NCI-H146 treated with DMSO at 0.1 percent for 48 hours (cell line): ENCODE data around the gene TXNDC11.

Source experiments
- DNase-seq: peaks from one replicate; lab custom pipeline; 2025; ENCODE audit not compliant: unreplicated experiment; lab: John Stamatoyannopoulos, UW

Gene TXNDC11

DNA sequence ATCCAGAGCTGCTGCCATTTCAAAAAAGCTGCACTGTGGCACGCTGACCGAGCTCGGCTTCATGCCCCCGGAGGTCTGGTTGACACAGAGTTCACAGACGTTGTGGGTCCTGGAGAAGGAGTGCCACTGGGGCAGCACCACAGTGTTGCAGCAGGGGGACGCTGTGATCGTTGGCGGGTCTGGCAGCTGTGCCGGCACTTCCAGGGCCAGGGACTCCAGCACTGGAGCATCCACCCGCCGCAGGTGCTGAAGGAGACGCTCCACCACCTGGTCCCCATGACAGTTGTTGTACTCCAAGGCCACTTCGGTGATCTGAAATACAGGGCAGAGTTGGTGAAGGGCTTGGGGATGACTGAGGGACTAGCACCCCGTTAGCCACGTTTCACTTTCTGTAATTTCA lies 50.9 kb downstream of the TXNDC11 start:
- no peak for DNase-seq

- DNase-seq: no peak
Observed at GRCh38 chr16:11691235-11691634, 51.4 kb downstream of the TXNDC11 start.

- DNase-seq: no peak
Observed at GRCh38 chr16:11689031-11689840, 53.4 kb downstream of the TXNDC11 start.

DNA sequence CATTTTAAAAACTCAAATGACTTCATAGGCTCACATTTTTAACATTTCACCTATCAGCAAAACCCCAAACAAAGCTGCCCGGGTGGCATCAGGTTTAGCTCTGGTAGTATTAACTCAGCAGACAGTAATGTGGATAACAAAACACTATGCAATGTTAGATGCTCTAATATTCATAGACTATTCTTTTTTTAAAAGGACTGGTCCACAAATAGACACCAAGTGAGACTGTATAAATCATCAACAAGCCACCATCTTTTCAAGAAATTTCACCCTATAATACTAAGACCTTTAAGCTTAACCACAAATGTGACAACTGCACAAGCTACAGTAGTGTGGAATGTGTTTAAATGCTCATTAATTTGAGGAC lies 54.2 kb downstream of the TXNDC11 start:
- DNase-seq: no peak

GRCh38 chr16:11687601-11688519 lies 54.8 kb downstream of the TXNDC11 start:
- no peak for DNase-seq

- no peak for DNase-seq
Observed at GRCh38 chr16:11686713-11687380, 55.8 kb downstream of the TXNDC11 start.

DNA sequence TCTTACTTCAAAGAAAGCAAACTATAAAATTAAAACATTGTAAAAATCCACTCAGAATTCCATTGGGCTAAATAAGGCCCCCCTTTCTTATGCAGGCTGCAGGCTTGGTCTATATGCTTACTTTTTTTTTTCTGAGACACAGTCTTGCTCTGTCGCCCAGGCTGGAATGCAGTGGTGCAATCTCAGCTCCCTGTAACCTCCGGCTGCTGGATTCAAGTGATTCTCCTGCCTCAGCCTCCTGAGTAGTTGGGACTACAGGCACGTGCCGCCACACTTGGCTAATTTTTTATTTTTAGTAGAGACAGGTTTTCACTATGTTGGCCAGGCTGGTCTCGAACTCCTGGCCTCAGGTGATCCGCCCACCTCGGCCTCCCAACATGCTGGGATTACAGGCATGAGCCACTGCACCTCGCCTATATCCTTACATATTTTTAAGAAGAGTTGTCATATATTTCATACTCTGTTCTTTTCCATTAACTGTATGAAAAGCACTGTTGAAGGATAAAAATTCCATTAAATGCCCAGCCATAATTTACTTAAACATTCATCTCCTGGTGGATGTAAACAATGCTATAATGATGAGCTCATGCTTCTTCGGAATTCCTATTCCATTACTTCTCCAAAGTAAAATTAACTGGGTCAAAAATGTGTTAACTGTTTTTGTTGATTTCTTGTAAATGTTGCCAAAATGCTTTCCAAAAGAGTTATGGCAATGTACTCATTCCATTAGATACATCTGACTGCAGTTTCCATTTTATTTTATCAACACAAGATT lies 56.6 kb downstream of the TXNDC11 start:
- no peak for DNase-seq

- no peak for DNase-seq
Observed at GRCh38 chr16:11684231-11685025, 58.2 kb downstream of the TXNDC11 start.

DNA sequence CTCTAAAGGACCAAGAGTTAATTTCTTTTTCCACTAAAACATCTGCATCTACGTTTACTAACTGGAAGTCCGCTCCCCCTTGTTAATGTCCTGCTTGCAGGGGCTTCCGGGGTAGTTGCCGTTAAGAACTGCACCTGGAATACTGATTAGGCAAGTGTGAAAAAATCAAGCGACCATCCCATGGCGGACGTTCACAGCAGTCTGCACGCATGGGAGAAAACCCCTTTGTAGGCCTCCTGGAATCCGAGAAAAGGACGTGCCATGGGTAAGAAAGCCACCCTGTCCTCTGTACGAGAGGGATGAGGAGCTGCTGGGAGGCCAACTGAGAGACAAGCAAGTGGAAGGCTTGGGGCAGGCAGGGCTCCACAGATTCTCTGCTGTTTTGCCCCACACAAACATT lies 59.5 kb downstream of the TXNDC11 start:
- no peak for DNase-seq

DNA sequence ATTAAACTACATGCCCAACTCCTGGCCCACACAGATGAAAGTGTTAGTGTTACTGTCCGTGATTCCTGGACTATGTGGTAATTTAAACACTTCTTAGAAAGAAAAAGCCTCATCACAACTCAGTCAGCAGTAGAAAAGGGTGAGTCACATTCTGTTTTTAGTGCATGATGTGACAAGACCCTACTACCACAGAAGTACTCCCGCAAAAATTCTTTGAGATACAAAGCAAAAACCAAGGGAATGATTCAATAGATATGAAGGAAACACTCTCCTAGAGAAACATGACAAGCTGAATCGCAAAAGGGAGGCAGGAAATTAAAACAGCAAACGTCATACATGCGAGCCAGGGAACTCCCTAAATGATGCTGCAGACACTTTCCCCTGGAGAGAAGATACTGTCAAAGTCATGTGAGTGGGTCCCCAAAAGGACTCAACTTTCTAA lies 60.0 kb downstream of the TXNDC11 start:
- no peak for DNase-seq

GRCh38 chr16:11681976-11682654 lies 60.5 kb downstream of the TXNDC11 start:
- no peak for DNase-seq

DNA sequence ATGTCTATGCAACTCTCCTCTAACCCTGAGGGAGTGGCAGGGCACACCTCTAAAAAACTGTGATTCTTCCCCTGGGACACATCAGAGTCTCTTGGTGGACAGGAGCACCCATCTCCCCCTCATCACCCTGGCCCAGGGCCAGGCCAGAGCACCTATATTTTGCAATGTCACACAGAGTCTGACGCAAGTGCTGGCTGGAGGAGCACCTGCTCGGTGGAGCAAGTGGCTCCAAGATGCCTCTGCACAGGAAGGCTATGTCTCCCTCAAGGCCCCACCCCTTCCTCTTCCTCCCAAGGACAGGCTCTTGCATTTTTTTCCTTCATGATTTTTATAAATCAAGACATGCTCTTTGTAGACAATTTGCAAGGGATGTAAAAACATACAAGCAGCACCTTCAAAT lies 61.1 kb downstream of the TXNDC11 start:
- no peak for DNase-seq

DNA sequence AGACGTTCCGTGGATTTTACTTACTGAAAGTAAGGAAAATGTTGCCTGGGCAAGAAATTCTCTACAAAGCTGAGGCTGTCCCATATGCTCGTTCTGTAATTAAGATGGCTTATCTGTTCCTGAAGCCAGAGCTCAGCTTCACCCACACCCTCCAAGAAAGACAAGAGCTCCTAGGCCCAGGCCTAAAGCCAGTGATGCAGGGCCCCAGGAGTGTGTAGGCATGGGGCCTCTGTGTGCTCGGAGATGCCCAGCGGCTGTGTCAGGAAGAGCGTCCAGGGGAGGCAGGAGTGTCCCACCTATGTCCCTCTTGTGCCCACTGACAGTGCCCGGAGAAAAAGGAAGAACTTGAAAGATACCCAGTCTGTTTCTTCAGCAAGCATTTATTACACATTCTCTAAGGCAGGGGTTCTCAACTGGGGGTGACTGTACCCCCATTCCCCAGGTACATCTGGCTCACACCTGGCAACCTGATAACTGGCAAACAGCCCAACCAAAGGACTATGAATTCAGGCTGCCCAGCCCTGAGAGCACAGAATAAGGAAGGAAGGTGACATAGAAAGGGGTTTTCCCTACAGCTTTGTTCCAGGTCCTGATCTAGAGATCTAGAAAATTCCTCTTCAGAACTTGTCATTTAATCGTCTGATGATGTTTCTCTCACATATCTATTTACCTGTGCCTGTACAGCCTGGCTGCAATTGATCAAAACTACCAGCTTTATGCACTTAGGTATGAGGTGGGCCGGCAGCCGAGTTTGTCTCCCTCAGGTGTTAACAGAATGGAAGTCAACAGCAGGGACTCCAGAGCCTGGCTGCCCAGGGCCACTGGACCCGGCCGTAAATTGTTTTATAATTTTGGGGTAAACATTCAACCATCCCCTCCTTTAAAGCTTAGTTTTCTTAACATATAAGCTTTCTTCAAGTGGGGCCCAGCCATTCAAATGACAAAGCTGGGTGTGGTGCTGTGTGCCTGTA lies 62.4 kb downstream of the TXNDC11 start:
- DNase-seq: no peak

- DNase-seq: no peak
Observed at GRCh38 chr16:11679250-11679649, 63.4 kb downstream of the TXNDC11 start.

DNA sequence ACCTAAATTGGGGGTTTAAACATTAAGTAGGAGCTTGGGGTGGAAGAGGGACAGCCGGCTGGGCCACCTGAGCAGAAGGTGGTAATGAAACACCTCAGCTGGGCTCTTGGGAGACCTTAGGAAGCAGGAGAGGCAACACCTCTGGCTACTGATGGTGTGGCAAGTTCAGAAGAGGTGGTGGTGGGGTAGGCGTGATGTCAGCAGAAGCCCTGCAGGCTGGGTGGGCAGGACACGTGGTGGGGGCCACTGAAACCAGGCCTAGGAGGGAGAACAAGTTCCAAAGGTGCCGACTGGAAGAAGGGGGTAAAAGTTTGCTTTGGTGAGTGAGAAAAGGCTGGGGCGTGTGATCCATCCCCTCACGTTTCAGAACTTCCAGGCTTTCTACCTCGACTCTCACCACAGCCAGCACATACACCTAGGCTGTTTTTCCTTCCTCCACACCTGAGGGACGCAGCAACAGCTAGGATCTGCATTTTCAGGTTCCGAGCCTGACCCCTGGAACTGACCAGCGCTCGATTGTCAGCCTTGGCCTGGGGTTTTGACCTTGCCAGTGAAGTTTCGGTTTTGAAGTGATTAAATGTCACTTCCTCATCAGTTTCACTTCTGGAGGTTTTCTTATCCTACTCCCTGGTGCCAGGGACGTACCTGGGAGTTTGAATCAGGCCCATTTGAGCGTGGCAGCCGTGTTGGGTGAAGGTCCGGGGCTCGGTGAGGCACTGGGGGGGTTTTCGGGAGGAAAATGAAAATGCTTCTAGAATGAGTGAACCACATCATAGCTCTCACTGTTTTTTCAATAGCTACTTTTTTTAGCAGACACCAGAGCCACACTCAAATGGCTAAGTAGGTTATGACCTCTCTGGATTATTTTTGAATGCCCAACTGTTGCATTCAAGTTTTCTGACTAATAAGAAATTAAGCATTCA lies 64.4 kb downstream of the TXNDC11 start:
- no peak for DNase-seq

GRCh38 chr16:11677451-11677951 lies 65.2 kb downstream of the TXNDC11 start:
- no peak for DNase-seq

DNA sequence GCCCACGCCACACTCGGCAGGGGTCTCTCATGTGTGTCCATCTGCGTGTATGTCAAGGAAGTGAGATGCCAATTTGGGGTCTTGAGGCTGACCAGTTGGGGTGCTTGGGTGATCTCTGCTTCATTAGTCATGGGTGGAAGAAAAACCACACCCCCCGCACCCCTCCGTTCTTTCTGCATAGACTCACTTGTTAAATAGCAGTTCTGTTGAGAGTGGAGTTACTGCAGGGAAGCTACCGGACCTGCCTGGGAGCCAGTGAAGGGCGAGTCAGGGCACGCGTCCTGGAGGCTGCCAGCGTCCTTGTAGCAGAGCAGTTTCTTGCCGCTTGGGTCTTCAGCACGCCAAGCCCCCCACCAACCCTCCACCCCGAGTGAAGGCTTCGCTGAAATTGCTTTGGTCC lies 65.9 kb downstream of the TXNDC11 start:
- no peak for DNase-seq
